KOPT-K1 (cell line): Measurements from ENCODE around the gene VWA3B.
"Not testable (repeated sequence)": the region's sequence is repeated elsewhere in the genome, so short reads cannot be mapped to it uniquely, and the experiment has no call there.

Experiments used
- H3K27ac ChIP-seq: fragments of 200-600 bp; sonication (generic); 2 replicates; pipeline ENCODE4 v1.5.1; 2016; ENCODE audit warnings: antibody characterized with exemption, mild to moderate bottlenecking, low read depth, low read length; ENCODE audit not compliant: poor library complexity, severe bottlenecking
- H3K36me3 ChIP-seq: fragments of 200-600 bp; sonication (generic); 2 replicates; pipeline ENCODE4 v1.5.1; 2017; ENCODE audit warnings: antibody characterized with exemption, mild to moderate bottlenecking, low read length, moderate library complexity; ENCODE audit not compliant: insufficient read depth
- H3K9me3 ChIP-seq: fragments of 200-600 bp; sonication (generic); 2 replicates; pipeline ENCODE4 v1.5.1; 2017; ENCODE audit warnings: antibody characterized with exemption, low read length, mild to moderate bottlenecking; ENCODE audit not compliant: insufficient read depth, poor library complexity, severe bottlenecking

The VWA3B gene

DNA sequence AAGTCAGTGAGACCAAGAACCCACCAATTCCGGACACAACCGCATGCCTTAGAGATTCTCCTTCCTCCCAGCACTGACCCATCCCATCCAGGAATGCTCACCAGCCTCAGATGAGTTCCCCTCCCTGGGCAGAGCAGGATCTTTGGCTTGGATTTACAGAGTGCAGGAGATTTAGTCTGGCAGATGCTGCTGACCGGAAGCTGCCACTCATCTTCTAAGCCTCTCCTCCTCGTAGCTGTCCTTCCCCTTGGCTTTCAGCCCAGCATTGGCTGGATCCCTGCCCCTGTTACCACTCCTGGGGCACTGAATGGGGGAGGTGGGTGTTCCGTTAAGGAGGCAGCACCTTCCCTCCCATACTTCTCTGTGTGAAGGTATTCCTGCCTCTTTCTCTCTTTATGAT, 53.2 kb downstream of the VWA3B start:
- Histone ChIP-seq H3K36me3 (no peaks in the 10 kb centered on the region), H3K9me3 (no peaks in the 10 kb centered on the region), H3K27ac (no peak overlapping the region)

DNA sequence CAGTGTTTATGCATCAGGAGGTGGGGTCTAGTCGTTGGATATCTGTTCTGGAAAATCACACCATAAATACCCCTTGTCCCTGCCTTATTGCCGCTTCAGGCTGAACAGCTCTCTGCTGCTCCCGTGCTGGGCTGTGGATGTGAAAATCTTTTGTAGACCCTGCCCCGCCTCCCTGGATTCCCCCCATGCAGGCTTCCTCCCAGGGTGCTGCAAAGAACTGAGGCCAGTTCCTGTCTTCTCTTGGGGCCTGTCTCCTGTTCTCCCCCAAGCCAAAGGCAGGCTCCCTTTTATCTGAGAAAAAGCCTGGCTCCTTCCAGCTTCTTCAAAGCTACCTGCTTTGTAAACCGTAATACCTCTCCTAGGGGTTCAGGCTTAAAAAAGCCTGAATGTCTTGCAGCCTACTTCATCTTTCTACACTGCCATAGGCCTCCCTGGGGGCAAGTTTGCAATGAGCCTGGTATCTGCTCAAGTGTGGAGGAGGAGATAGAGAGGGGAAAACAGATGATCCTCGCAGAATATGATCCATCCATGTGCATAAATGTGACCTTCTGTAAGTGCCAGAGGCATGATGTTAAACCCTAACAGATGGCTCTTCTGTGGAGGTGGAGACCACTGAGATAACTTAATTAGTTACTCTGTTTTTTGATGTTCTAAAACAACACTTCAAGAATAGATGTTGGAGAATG, 55.3 kb downstream of the VWA3B start:
- no peak overlapping the region for H3K27ac ChIP-seq
- no peaks in the 10 kb centered on the region for H3K36me3 ChIP-seq
- no peaks in the 10 kb centered on the region for H3K9me3 ChIP-seq

DNA sequence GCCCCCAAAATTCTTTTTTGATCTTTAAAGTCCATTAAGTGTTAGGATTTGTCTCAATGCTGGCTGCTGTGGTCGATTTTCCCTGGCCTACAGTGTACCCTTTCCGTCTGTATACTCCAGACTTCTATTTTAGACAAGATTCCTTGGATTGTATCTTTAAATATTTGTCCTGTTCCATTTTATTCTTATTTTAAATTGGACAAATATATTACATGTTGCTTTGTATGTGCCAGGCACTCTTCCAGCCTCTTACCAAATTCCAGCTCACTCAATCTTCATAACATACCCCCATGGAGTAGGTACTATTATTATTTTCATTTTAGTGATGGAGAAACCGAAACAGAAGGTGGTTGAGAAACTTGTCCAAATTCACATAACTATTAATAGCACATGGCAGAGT, 58.1 kb downstream of the VWA3B start:
- H3K36me3 ChIP-seq = no peaks in the 10 kb centered on the region
- no peak overlapping the region for H3K27ac ChIP-seq

DNA sequence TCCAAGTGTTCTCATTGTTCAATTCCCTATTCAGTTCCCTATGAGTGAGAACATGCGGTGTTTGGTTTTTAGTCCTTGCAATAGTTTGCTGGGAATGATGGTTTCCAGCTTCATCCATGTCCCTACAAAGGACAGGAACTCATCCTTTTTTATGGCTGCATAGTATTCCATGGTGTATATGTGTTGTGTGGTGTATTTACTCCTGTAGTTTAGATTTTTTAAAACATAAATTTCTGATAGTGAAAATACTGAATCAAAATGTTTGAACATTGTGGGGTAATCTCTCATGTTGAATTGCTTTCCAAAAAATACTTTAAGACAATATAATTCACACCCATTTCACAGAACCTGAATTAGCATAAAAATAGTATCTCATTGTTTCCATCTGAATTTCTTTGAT, 60.9 kb downstream of the VWA3B start:
- H3K27ac ChIP-seq, H3K9me3 ChIP-seq, H3K36me3 ChIP-seq: not testable (repeated sequence)

More for the DNA sequence above, 58.1 kb downstream of the VWA3B start:
- H3K9me3 ChIP-seq = no peaks in the 10 kb centered on the region

DNA sequence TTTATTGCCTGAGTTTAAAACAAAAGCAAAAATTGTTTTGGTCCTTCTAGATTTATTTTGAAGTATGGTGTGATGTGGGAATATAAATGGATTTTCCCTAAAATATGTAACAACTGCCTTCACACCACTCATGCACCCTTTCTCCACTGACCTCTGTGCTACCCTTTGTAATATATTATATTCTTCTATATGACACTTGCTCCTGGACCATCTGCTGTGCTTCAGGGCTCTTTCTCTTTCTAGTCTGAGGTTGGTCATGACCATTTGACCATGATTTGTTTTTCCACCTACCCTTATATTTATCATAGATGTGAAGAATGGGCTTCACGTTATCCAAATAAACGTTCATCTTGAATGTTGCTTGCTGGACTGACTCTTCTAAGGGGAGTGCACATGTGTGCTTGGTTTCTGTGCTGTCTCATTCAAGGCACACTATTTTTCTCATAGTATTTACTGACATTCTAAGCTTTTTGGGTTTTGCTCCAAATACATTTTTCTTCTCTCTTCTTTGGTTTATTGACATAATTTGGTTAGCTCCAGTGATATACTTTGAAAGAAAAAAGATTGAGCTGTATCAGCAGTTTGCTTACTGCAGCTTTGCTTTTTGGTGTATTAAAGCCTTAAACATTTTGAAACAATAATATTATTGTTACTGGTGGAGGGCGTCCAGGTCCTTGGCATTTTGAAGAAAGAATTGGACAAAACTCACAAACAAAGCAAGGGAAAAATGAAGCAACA, 61.8 kb downstream of the VWA3B start:
- Histone ChIP-seq H3K36me3 (no peaks in the 10 kb centered on the region), H3K27ac (peak overlapping the region; percentile 27), H3K9me3 (no peaks in the 10 kb centered on the region)

DNA sequence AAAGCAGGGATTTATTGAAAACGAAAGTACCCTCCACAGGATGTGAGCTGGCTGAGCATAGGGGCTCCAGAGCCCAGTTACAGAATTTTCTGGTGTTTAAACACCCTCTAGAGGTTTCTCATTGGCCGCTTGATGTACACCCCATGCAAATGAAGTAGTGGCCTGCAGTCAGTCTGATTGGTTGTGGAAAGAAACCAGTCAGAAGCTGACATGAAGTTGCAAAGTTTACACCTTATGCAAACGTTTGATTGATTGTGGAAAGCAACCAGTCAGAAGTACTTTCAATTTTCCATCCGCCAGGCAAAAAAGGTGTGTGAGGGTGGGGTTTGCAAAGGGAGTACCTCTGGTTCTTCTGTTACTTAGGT, 62.3 kb downstream of the VWA3B start:
- no peaks in the 10 kb centered on the region for H3K9me3 ChIP-seq
- peak overlapping the region; percentile 27 for H3K27ac ChIP-seq
- H3K36me3 ChIP-seq = no peaks in the 10 kb centered on the region

DNA sequence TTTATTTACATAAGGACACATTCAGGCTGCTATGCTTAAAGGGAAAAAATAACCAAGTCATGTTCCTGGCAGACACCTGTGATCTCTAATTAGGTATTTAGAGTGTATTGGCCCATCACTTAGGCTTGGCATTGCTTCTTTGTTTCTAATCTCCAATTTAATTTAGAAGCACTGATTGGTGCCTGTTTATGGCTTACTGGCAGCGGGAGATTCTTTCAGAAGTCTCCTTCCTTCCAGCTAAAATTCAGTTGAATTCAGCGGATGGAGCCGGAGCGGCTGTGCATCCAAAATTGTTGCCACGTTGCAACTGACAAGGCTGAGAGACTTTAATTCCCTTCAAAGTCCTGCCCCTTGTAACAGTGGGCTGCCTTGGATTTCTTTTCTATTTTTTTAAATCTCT, 66.5 kb downstream of the VWA3B start:
- Histone ChIP-seq H3K27ac (no peak overlapping the region), H3K9me3 (no peaks in the 10 kb centered on the region), H3K36me3 (no peaks in the 10 kb centered on the region)

DNA sequence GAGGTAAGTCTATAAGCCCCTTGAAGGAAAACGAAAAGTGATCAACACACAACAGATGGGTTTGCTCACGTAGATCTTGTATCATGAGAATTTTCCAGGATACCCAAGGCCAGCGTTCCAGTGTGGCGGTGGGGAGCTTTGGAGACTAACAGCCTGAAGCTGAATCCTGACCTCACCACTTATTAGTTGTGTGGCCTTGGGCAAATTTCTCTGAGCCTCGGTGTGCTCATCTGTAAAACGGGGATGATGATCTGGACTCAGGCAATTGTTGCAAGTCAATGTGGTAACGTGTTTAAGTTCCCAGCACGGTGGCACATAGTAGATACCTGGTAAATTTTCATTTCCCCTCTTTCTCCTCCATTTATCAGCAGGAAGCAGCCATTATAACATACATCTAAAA, 68.3 kb downstream of the VWA3B start:
- H3K27ac ChIP-seq = no peak overlapping the region
- H3K9me3 ChIP-seq = no peaks in the 10 kb centered on the region
- no peaks in the 10 kb centered on the region for H3K36me3 ChIP-seq

DNA sequence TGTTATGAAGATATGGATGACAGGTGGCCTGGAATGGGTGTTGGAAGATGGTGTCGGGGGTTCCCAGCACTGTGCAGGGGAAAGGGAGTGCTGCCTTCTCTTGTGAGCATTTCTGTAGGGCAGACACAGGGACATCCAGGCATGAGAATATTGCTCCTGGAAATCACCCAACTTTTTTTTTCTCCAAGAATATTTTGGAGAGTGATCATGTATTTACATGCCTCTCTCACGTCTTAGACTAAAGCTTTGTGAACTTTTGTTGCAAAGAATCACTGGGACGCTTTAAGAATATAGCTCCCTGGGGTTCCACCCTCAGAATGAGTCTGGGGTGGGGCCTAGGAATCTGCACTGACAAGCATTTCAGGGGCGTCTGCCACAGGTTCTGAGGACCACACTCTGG, 68.7 kb downstream of the VWA3B start:
- H3K36me3 ChIP-seq = no peaks in the 10 kb centered on the region
- no peaks in the 10 kb centered on the region for H3K9me3 ChIP-seq
- no peak overlapping the region for H3K27ac ChIP-seq

DNA sequence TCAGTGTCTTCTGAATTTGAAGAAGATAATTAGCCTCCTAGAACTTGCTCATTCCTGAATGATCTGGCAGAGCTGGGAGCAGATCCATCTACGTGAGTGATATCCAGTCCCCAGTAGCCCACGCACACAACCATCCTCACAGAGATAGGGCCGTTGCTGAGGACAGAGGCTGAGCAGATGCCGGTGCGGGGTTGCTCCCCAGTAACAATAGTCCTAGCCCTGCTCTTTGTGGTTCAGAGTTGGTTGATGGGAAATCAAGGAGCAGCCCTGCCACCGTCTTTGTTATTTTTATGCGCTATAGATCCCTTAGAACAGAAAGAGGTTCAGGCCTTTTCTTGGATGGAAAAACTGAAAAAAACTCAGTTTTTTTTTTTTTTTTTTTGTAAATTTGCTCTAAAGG, 69.3 kb downstream of the VWA3B start:
- Histone ChIP-seq H3K27ac (no peak overlapping the region), H3K9me3 (no peaks in the 10 kb centered on the region), H3K36me3 (no peaks in the 10 kb centered on the region)

DNA sequence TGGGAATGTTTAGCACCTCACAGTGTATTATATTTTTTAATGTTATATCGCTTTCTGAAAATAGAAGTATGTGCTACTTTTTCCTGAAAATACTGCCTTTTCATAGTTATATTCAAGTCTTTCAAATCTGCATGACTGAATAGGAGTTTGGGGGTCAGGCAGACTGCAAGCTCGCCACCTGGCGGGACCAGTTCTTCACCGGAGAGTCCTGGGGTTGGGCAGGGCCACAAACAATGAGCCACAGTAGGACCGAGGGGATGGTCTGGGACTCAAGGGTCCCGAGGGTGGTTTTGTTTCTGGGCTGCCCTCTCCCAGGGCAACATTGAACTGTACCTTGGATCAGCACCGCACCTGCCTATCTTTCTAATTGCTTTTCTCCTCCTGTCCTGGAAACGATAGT, 70.6 kb downstream of the VWA3B start:
- Histone ChIP-seq H3K9me3 (no peaks in the 10 kb centered on the region), H3K36me3 (no peaks in the 10 kb centered on the region), H3K27ac (no peak overlapping the region)

DNA sequence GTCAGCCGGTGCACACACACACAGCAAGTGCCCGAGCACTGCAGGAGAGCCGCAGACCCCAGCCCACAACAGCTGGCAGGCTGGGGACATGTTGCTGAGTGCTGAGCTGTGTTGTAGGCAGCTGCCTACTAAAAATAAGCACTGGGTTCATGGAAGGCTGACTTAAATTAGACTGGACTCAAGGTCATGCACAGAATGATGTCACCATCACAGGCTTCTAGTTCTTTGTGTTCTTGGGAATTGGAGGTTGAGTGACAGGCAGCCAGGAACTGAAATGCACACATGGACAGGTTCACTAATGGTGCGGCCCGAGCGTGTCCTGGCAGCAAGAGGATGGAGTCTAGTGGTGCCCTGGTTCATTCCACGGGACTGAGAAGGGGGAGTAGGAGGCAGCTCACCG, 71.3 kb downstream of the VWA3B start:
- no peaks in the 10 kb centered on the region for H3K36me3 ChIP-seq
- H3K27ac ChIP-seq = no peak overlapping the region
- no peaks in the 10 kb centered on the region for H3K9me3 ChIP-seq

DNA sequence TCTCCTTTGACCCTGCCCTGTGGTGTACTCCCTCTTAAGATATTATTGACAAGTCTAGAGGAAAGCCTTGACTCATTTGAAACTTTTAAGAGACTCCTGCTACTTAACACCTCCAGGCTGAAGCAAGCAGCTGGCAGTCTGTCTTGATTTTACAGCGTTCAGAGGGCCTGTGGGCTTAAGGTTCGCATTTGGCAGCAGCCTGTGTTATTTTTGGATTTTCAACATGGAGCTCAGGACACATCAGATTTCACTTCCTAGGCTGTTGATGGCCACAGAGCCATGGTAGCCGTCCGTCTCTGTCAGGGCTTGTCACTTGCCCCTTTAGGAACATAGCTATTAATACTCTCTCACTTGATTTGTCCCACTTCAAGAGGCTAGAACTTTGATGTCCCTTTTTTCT, 73.6 kb downstream of the VWA3B start:
- Histone ChIP-seq H3K36me3 (no peaks in the 10 kb centered on the region), H3K9me3 (no peaks in the 10 kb centered on the region), H3K27ac (no peak overlapping the region)

DNA sequence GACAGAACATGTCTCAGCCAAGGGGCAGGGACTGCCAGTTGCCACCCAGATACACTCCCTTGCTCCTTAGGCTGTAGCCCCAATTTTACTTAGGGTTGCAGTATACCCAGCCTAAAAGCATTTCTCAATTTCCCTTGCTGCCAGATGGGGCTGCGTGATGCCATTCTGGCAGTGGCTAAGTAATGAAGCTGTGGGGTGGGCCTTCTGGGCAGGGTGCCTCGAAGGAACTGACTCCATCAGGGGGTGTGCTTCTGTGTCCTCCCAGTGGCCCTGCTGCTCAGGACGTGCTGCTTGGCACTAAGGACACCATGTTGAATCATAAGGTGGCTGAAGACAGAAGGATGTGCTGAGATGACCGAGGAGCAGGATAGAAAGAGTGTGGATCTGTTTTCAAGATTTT, 74.2 kb downstream of the VWA3B start:
- Histone ChIP-seq H3K9me3 (no peaks in the 10 kb centered on the region), H3K36me3 (no peaks in the 10 kb centered on the region), H3K27ac (no peak overlapping the region)

DNA sequence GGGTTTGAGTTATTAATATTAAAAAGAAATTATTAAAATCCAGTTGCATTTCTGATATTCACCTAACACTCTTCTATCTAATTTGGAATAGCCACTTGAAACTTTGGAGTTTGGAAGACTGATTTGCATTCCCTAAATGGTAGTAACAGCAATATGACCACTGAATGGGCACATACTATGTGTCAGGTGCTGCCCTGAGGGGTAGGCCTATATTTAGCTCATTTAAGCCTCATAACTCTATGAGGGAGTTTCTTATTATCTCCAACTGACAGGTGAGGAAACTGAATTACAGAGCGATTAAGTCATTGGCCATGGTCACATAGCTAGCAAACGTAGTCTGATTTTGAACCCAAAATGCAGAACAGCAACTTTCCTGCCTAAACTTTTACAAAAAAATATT, 77.3 kb downstream of the VWA3B start:
- Histone ChIP-seq H3K27ac (no peak overlapping the region), H3K36me3 (no peaks in the 10 kb centered on the region), H3K9me3 (no peaks in the 10 kb centered on the region)

DNA sequence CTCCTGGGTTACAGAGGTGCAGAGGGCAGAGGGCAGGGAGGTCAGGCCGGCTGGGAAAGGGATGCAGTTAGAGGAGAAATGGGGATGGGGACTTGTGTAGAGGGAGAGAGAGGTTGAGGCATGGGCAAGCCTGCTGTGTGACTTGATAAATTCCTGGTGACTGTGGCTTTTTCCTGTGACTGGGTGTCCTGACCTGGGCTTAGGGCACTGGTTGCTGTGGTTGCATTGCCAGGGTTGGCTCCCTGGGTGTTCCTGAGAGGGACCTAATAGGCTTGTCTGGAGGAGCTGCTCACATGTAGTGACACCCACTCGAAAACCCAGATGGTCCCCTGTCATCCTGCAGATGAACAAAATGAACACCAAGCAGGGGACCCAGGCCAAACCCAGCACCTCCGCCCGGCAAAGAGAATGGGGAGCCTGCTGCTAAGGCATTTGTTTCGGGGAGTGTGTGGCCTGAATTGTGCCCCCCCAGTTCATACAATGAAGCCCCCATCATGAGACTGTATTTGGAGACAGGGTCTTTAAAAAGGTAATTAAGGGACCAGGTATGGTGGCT, 78.6 kb downstream of the VWA3B start:
- Histone ChIP-seq H3K9me3 (no peaks in the 10 kb centered on the region), H3K36me3 (no peaks in the 10 kb centered on the region)

More for the DNA sequence above, 78.6 kb downstream of the VWA3B start:
- no peak overlapping the region for H3K27ac ChIP-seq
